GM12874 (cell line): ENCODE measurements around the gene M1AP.

ENCODE experiments used
- CTCF ChIP-seq: IDR thresholded peaks from 2 replicates; pipeline ENCODE4 v1.5.1; 2011; ENCODE audit warnings: low read depth, mild to moderate bottlenecking, control low read depth, low read length, moderate library complexity; ENCODE audit not compliant: insufficient read depth

The M1AP gene

GRCh38 chr2:74578408-74578807 lies 69.7 kb downstream of the M1AP start:
- no peak for TF ChIP-seq CTCF

GRCh38 chr2:74577448-74577847 lies 70.7 kb downstream of the M1AP start:
- no peak for TF ChIP-seq CTCF

- TF ChIP-seq CTCF, result no peak
Measured at GRCh38 chr2:74576863-74577229, 71.3 kb downstream of the M1AP start.

- TF ChIP-seq CTCF, result no peak
Measured at GRCh38 chr2:74576211-74576862, 71.8 kb downstream of the M1AP start.

- TF ChIP-seq CTCF, result no peak
Measured at GRCh38 chr2:74575320-74575719, 72.8 kb downstream of the M1AP start.

GRCh38 chr2:74573747-74574562 lies 74.2 kb downstream of the M1AP start:
- TF ChIP-seq CTCF, result no peak

DNA sequence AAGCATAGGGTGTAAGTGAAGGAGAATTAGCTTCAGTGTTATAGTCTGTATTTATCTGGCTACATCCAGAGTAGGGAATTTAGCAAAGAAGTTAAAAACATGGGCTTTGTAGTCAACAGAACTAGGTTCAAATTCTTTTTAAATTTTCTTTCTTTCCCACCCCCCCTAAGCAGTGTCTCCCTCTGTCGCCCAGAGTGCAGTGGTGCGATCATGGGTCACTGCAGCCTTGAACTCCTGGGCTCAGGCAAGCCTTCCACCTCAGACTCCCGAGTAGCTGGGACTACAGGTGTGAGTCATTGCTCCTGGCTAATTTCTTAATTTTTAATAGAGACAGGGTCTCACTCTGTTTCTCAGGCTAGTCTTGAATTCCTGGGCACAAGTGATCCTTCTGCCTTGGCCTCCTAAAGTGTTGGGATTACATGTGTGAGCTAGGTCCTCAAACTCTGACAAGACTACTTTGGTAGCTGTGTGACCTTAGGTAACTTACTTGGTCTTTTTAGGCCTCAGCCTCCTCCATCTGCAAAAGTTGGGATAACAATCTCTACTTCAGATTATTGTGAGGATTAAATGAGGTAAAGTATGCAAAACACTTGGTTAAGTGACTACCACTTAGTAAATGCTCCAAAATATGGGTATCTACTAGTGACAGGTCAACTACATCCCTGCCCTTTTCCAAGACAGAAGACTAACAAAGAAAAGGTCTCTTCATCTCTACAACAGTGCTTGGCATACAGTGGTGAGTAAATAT lies 75.8 kb downstream of the M1AP start:
- TF ChIP-seq CTCF, result peak; percentile 50; the same call in 1 of the 2 replicates
